IPS DF 4.7 (cell line): Measurements from ENCODE around the gene C1QB.
A peak's percentile ranks its signal among the peaks of the same experiment; 100 is the strongest.

Experiments
- DNase-seq: peaks from one replicate; pipeline ENCODE4 v3.0.0-alpha.2; 2013; ENCODE audit warnings: low spot score; ENCODE audit errors: extremely low read depth

Gene C1QB

GRCh38 chr1:22652881-22653316 is at the start of gene C1QB:
Gene C1QB (plus strand): TSS chr1:22653236. CDS start chr1:22659463, 6,227 bp downstream.
- no peak for DNase-seq

DNA sequence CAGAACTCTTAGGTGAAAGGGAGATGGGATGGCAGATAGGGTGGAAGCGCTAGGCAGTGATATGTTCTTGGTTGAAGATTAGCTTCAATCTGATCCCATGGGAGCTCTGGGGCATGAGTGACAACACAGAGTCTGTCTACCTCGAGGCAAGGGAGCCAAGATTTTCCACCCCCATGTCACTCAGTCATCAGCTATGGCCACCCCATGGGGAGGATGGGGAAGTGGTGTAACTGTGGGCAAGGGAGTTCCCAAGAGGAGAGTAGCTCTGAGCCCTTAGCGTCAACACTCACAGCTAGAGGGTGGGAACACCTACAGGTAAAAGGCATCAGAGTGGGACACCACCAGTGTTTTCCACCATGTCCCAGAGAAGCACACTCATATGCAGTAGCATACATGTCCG is 46.9 kb upstream of the C1QB start:
- DNase-seq = no peak

DNA sequence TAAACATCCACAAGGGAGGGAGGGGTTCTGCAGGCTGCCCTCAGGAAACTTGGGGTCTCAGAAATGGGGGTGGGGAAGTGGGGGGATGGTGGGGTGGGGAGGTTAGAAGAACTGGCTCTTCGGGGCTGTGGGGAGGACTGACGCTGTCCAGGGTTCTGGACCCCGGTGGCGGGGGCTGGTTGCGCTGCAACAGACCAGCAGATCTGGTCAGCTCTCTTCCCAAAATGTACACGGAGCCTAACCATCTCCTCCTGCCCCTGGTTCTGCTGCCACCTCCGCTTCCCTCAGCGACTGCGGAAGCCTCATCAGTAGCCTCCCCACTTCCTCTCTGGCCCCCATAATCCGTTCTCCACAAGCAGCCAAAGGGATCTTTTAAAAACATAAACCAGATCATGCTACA is 45.9 kb upstream of the C1QB start:
- no peak for DNase-seq

DNA sequence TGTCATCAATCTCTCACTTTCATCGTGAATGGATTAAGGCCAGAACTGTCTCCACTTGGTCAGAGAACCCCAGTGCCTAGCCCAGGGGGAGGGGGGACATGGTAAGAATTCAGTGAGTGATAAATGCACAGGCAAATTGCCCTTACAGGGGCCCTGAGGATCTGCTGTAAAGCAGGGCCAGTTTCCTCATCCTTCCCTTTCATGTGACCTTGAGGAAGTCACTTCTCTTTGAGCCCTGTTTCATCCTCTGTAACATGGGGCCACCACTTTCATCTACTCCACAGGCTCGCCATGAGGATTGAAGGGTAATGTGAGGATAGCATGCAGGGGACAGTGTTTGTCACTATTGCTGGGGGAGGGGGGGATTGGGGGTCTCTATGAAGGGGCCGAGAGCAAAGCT is 44.7 kb upstream of the C1QB start:
- no peak for DNase-seq

DNA sequence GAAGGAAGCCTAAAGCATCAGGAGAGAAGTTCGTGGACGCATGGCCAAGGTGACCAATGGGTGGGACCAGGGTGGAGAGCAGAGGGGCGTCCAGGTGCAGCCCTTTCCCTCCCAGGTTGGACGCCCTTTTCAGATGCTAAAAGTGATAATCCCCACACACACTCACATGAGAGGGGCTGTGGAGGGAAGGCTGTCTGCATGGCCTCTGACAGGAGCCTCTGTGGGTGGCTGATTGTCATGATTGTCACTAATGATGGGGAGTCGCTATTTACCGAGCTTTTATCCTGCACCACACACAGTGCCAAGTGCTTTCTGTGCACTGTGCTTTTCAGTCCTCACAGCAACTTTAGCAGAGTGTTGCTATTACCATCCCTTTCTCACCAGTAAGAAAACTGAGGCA is 43.7 kb upstream of the C1QB start:
- no peak for DNase-seq

- peak; percentile 72 for DNase-seq
These were observed 41.5 kb upstream of the C1QB start for GRCh38 chr1:22611530-22611947.

- DNase-seq = no peak
These were observed 40.1 kb upstream of the C1QB start for GRCh38 chr1:22612671-22613571.

DNA sequence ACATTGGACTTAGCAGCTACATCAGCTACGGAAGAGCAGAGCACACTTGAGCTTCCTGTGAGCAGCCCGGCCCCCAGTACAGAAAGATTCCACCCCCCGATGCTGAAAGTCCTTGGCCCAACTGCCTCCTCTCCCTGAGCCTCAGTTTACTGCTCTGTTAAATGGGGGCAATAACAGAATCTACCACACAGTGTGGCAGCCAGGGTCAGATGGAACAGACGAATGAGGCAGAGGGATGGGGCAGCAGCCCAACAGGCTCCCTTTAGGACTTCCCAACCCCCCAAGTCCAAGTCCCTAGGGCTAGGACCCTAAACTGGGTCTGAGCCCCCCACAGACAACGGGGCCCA is 39.5 kb upstream of the C1QB start:
- no peak for DNase-seq

GRCh38 chr1:22613951-22614350 is 39.1 kb upstream of the C1QB start:
- no peak for DNase-seq

GRCh38 chr1:22615886-22616285 is 37.1 kb upstream of the C1QB start:
- no peak for DNase-seq

DNA sequence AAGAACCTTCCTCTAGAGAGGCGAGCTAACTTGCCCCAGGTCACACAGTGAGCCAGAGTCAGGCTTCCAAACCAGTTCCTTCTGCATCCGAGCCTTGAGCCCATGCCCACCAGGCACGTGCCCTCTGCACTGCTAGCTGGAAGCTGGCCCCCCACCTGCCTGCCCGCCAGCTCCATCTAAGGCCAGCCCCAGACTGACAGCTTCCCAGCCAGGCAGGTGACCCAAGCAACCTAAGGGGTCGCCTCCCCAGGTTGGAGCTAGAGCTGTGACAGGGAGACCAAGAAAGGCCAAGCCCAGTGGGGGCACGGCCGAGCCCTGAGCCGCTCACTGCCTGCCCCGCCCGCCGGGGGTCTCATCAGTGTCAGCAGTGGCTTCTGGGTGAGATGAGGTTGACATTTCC is 36.5 kb upstream of the C1QB start:
- no peak for DNase-seq

GRCh38 chr1:22618056-22618455 is 35.0 kb upstream of the C1QB start:
- no peak for DNase-seq

- no peak for DNase-seq
These were observed 33.8 kb upstream of the C1QB start for GRCh38 chr1:22619252-22619651.

GRCh38 chr1:22619798-22620197 is 33.2 kb upstream of the C1QB start:
- no peak for DNase-seq

DNA sequence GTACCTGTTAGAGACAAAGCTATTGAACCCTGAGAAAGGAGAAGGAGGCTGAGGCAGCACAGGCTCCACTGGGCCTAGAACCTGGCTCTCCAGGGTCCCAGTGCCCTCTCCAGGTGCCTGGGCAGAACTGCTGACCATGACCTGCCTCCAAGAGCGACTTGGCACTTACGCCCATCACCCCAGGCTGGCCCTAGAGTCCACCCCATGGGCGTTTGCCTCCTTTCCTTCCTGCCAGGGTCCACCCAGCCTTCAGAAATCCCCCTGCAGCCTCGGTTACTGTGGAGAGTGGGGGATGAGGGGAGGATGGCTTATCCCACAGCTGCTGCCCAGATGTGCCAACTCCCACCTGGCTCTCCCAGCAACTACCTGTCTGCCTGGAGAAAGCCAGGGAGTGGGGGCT is 31.3 kb upstream of the C1QB start:
- DNase-seq = no peak

GRCh38 chr1:22625262-22625925 is 27.6 kb upstream of the C1QB start:
- DNase-seq = no peak

DNA sequence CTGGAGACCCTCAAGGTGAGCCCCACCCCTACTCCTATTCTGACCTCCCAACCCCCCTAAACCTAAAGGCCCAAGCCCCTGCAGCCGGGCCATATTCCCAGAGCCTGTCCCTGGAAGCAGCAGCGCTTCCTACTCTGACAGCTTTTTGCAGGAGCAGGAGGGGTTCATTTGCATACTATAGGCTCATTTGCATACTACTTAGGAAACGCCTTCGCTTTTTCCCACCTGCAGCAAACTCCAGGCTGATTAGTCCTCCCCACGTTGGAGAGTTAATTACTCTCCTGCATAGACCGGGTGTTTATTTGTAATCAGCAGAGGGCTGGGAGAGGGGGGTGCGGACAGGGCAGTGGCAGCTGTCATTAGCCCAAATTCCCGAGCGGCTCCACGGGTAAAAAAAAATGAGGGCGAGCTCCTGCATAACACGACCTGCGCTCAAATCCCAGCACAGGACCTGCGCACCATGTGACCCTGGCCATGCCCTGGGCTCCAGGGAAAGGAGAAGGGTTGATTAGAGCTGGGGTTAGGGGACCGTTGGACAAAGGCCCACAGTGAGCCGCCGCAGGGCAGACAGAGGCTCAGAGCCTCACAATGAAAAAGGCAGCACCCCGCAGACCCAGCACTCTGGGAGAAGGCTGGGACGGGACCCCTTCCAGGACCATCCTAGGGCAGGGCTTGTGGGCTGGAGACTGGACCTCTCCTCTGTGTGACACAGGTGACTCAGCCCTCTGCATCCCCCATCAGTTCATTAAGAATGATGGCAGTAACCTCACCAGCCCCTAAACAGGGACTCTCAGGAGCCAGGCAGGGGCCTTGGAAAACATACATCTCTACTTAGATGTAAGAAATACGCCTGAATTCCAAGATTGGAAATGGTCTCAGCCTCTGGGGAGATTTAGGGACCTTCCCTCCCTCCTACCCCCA is 26.5 kb upstream of the C1QB start:
- DNase-seq = no peak

DNA sequence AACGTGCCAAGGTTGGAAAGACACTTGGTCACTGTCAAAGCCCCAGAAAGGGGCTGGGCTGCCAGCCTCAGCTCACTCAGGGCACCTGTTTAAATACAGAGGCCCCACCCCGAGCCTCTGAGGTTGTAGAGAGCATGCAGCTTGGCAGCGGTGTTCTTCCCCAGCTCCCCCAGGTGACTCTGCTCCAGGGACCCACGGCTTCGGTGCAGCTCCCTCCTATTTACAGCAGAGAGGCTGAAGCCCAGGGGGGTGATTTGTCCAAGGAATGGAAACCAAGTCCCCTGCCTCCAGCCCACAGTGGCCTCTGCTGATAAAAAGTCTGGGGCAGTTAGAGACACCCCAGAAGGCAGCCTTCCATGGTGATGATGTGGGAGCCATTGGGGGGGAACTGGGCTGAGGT is 25.7 kb upstream of the C1QB start:
- no peak for DNase-seq

DNA sequence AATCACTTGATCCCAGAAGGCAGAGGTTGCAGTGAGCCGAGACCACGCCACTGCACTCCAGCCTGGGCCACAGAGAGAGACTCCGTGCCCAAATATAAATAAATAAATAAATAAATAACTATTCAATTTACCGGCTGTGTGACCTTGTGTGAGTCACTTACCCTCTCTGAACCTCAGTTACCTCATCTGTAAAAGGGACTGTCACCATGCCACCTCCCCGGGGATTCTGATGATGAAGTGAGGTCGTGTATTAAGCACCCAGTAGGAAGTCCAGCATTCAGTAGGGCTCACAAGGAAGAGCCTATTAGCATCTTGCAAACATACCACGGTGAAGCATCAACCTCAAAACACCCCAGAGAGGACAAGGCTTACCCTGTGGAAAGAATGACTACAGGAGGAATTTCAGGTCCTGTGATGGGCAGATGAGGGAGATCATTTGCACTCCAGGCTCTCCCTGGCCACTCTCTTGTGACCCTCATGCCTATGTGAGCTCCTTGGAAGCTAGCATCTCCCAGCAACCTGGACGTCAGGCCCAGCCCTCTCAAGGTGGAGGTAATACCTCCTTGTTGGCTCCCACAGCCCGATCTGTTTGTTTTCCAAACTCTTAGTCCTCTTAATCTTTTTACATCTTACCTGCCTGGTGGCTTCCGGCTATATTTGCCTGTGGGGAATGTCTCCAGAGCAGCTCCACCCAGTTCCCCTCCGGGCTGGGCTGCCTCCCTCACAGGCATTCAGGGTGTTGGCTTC is 24.2 kb upstream of the C1QB start:
- no peak for DNase-seq

GRCh38 chr1:22629886-22630285 is 23.1 kb upstream of the C1QB start:
- DNase-seq = no peak
